GM19324 (cell line): Measurements from ENCODE around the gene TLCD4.
"Not testable (repeated sequence)": the region's sequence is repeated elsewhere in the genome, so short reads cannot be mapped to it uniquely, and the experiment has no call there.

Experiments
- ATAC-seq: cut with Tn5 transposase; IDR thresholded peaks from one replicate; pipeline ENCODE4 v1.9.1; 2021; ENCODE audit warnings: mild to moderate bottlenecking, moderate library complexity; ENCODE audit not compliant: unreplicated experiment, low FRiP score

The TLCD4 gene, protein sequence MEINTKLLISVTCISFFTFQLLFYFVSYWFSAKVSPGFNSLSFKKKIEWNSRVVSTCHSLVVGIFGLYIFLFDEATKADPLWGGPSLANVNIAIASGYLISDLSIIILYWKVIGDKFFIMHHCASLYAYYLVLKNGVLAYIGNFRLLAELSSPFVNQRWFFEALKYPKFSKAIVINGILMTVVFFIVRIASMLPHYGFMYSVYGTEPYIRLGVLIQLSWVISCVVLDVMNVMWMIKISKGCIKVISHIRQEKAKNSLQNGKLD

DNA sequence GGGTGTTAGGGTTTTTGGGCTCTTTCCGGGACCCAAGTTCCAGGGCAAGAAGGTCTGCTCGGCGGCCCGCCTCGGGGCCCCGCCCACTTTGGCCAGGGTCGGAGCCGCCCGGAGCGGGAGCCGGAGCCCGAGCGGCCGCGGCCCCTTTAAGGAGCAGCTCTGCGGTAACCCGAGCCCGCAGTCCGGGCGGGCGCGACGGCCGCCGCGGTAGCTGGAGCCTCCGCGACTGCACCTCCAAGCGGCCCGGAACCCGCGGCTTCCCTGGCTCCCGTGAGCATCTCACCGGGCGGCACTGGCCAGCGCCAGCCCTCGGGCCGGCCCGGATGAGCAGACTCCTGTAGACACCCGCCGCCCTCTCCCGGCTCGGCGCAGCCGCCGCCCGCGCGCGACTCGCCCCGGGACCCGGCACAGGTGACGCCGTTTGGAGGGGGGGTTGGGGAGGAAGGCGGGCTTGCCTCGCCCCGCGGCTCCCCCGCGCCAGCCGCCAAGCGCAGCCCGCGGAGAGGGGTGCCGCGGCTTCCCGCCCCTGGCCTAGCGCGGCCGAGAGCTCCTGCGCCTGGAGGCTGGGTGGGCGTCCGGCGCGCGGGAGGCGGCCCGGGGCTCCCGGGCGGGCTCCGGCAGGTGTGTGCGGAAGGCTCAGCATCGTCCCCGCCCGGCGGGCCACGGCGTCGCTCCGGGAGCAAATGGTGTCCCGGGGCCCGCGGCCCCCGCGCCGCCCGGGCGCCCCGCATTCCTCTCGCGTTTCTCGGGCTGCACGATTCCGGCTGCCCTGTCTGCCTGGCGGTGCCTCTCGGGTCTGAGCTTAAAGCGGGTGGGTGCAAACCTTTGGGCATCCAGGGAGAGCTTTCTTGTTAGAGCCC is at the start of gene TLCD4:
TSS of gene TLCD4 (plus strand) at position 149 of the 860 bp plus-strand sequence. CDS start 26,547 bp downstream, outside the sequence.
- peak; percentile 67 for ATAC-seq

DNA sequence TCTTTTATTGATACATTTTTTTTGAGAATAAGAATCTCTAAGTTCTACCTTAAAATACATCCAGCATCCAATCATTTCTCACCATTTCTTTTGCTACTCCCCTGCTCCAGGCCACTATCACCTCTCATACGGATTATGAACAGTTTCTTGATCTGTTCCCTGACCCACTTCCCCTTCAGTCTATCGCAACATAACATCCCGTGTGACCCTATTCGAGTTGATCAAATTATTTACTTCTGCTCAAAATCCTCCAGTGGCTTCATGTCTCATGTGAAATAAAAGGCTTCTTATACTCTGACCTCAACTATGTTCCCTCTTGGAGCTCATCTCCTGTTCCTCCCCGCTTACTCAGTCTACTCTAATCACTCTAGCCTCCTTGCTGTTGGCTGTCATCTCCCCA is 49.6 kb upstream of the TLCD4 start:
- ATAC-seq, result no peak

DNA sequence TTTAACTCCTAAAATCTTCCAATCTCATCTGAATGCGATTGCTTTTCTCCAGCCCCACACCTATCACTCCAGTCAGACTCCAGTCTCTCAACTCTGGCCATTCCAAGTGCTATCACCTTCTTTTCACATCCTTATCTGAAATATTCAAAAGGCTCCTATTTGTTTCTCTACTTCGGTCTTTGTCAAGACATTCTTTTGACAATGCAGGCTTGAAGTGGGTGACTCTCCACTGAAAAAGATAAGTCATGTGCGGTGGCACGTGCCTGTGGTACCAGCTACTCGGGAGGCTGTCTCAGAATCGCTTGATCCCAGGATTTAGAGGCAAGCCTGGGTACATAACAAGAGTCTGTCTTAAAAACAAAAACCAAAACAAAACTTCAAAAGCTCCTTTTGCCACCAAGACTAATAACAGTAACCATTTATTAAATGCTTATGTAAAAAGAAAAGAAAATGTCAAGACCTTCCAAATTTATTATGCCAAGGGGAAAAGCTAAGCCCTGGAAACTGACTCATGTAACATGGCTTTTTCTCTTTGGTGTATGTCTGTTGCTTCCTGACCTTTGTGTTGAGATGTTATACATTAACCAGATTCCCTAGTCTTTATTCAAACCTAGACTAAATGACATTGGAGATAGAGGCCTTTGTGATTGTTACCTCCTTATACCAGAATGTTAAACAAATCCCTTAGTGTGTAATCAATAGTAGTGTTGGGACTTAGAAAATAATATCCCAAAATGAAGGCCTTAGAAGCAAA is 48.0 kb upstream of the TLCD4 start:
- ATAC-seq, result no peak

DNA sequence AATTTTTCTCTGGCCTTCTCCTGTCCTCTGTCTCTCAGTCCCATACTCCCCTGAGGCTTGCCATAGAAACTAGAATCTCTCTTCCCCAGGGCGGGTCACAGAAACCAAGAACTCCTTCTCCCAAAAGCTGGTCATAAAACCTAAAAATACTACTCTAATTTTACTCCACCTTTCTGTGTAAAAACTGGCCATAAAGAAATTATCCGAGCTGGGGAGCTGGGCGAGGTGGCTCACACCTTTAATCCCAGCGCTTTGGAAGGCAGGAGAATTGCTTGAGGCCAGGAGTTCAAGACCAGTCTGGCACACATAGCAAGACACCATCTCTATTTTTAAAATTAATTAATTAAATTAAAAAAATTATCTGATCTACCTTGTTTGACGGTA is 47.5 kb upstream of the TLCD4 start:
- ATAC-seq, result no peak

DNA sequence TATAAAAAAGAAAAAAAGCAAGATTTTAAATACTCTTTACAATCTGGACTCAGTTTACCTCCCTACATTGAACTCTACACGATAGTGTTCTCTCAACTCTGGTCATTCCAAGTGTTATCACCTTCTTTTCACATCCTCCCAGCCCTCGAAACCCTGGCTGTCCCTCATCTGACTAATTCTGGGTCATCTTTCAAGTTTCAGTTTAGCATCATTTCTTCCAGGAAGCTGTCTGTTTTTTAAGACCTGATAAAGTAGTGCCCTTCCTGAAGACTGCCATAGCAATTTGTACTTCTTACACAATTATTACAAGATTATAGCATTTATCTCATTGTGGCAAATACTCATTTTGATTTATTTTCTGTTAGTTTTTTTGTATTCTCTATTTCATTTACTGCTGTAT is 45.6 kb upstream of the TLCD4 start:
- no peak for ATAC-seq

DNA sequence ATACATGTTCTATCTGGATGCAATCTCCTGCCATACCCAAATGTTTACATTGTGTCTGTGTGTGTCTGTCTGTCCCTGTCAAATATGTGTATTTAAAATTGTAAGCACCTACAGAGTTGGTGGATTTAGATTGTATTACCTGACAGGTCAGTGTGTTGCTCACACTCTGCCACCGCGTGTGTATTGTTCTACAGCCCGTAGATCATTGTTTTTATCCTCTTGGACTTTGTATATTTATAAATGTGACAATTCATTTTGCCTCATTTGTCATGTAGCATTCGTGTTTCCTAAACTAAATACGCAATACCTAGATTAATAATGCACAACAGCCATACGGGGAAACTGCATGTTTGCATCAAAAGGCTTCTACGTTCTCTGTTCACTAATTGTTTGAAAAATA is 45.0 kb upstream of the TLCD4 start:
- no peak for ATAC-seq

DNA sequence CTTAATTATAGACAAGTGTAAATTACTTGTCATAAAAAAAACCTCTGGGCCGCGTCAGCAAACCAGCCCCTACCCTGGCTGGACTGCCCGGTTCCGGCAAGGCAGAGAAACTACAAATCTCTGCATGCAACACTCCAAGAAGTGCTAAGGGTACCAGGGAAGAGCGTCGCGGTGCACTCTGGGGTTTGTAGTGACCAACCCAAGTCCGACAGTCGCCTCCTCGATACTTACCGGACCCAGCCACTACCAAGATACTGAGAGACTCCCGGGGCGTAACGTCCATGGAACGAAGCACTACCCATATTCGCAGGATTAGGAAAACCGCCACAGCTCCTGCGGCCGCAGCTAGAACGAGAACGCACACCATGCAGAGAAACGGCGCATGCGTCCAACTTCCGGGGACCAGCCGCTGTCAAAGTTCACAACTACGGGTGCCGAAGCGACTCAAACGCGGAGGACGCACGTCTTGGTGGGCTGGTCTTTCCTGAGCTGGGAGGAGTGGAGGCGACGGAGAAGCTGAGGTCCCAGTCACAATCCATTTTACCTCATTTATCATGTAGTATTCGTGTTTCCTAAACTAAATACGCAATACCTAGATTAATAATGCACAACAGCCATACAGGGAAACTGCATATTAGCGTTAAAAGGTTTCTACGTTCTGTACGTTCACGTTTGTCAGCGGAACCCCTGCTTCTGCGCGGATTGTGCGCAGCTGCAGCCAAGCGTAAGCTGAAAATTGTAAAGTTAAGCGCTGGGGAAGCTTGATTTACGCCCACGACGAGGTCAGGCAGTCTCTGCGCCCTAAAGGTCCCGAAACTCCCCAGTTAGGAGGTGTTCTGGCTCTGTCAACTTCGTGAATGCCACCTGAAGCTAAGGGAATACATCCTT is 44.4 kb upstream of the TLCD4 start, which contains the start of gene ALG14:
TSS of gene ALG14 (minus strand) at position 420 of the 888 bp plus-strand sequence. CDS start at position 367, 53 bp downstream.
- peak; percentile 98 for ATAC-seq

DNA sequence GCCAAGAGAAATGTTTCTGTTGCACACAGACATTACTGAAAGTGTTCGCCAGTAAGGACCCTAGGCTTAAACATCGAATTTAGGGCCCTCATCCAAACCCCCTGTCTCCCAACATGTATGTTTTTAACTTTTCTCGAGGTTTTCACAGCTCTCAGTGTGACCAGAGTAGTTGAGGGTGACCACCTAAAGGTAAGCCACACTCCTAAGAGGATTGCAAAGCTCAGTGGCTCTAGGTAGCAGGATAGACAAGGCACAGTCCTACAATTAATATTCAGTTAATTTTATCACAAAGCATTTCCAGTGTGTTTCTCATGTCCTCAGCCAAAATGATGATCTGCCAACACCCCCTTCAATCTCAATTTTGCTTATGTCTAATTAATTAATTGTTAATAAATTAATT is 43.7 kb upstream of the TLCD4 start:
- ATAC-seq, result no peak

DNA sequence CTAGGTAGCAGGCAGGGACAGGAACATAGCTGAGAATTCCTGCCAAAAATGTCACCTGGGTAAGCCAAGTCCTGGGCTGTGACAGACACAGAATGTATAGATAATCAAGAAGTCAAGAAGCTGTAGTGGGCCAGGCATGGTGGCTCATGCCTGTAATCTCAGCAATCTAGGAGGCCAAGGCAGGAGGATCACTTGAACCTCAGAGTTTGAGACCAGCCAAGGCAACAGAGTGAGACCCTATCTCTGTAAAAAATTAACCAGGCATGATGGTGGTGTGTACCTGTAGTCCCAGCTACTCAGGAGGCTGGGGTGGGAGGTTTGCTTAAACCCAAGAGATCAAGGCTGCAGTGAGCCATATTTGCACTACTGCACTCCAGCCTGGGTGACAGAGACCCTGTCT is 41.1 kb upstream of the TLCD4 start:
- ATAC-seq, result no peak

DNA sequence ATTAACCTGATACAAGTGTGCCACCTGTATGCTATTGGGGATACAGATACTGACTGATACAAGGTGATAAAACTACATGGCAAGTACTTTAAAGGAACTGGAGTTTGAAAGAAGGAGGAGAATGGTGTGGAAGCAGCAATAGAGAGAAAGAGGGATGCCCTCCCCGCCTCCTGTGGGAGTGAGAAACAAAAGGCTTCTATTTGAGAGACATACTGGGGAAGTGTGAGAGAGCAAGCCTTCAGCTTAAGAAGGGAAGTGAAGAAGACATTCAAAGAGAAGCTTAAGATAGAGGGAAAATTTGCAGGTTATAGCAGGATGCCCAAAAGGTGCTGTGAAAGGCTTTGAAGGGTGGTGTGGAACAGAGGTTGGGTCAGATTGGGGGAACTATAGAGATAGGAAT is 36.7 kb upstream of the TLCD4 start:
- no peak for ATAC-seq

DNA sequence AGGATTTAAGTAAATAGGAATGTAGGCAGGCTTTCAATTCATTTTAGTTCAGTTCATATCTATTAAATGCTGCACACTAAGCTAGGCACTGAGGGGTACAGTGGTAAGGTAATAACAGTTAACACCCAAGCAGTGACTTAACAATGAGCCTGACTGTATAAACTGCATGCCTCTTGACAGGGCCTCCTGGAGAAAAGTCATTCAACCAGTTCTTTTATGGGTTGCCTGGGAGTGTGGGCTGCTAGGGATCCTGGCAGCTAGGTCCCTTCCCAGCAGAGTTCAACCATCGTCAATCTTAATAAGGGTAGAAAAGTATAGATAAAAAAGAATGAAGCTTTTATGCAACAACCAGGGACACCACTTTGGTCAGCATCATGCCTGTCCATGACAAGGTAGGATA is 36.3 kb upstream of the TLCD4 start:
- ATAC-seq, result no peak

DNA sequence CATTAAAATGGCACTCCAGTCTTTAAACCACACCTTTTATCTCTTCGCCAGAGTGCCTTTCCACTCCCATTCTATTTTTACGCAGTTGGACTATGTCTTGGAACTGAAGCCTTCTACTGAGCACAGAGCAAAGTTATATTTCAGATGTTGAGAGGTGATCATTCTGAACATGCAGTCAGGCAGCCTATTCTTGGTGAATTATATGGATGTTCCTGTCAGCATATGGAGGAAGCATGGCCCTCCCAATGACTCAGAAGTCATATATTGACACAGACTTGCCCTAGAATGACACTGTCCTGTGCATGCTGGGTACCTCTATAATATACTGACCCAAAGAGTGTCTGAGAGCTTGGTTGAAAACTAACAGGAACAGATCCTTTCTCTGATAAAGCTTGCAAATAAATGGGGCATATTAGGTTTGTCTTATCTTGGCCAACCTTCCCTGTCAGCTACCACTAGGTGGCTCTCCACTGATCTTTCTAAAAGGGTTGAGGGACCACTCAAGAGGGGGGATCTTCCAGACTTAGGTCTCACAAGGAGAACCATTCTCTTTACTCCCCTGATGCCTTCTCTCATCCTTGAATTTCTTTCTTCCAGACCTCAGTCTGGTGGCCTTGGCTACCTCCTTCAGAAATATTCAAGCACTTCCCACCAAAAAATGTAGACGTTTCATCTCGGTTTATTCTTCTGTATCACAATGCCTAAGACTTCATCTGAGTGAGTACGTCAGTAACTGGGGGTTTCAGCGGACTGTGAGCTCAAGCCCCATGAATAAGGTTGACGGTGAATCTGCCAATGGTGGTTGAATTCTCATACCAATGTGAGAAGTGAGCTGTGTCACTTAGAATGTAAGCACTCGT is 32.6 kb upstream of the TLCD4 start:
- peak; percentile 55 for ATAC-seq

DNA sequence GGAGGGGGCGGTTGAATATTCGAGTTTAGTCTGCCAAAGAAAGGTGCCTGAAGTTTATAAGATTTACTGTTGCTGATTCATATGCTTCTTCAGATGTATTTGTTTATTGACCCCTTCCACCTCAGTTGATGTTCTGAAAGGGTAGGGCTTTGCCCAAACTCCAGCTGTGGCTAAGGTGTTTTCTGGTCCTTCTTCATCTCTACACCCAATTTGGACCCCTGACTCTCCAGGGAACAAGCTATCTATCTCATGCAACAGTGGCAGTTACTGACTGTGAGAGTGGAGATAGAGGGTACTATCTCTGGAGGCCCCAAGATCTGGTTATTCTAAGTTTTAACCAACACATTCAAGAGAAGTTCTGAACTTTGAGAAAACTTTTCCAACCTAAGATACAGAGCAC is 31.8 kb upstream of the TLCD4 start:
- no peak for ATAC-seq

DNA sequence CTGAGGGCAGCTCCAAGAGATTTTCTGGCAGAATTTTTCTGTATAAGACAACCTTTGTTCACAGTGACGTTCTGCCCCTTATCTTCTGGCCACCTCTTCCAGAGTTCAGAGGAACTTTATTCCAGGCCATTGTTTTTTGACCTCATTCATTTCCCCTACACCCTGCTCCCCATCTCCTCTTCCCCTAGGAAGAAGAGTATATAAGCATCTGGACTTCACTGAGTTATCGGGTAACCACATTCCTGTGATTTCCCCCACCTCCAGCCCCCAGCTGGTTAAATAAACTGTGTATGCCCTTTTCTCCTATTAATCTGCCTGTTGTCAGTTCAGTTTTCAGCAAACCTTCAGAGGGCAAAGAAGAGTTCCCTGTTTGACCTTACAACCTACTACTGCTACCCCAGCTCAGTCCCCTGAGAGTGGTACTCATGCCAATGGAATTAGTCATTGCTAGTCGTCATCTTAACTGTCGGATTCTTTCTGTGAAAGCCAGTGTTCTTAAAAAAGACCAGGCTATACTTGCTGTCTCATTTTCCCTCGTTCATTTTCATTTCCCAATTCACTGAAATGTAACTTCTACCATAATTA is 30.1 kb upstream of the TLCD4 start:
- no peak for ATAC-seq

DNA sequence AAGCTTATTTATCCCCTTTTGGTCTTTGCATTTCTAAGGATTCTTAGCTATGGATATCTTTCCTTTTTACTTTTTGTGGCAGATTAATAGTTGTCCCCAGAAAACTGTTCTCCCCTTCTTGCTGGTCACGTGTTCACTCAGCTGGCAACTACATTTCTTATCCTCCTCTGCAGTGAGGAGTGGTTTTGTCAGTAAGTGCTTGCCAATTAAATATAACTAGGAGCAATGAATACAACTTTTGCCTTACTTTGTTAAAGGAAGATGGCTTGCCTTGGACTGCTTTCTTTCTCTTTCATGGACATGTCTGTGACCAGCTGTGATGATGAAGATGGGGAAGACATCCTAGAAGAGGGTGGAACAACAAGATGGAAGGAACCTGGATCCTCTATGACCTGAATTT is 28.9 kb upstream of the TLCD4 start:
- ATAC-seq, result no peak

DNA sequence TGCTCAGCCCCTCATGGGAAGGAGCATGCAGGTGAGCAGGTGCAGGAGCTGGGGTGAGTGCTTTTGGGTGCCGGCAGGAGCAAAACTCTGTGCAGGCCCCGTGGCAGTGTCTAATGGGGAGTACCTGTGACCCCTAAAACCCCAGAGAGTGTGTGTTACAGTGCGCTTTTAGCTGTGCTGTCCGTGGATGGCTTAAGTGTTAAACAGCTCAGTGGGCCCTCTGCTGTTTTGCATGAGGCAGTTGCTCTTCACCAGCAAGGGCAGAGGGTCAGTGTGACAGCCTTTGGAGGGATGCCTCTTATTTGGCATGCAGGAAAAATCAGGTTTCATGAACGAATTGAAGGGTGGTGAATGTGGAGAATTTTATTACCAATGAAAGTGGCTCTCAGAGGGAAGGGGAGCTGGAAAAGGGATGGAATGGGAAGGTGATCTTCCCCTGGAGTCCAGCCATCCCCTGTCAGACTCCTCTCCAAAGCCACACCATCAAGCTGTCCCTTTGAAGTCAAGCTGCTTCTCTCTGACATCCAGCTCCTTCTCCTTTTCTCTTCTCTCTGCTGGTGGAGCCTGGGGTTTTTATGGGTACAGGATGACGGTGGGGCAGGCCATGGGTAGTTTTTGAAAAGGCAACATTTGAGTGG is 27.4 kb upstream of the TLCD4 start:
- no peak for ATAC-seq

DNA sequence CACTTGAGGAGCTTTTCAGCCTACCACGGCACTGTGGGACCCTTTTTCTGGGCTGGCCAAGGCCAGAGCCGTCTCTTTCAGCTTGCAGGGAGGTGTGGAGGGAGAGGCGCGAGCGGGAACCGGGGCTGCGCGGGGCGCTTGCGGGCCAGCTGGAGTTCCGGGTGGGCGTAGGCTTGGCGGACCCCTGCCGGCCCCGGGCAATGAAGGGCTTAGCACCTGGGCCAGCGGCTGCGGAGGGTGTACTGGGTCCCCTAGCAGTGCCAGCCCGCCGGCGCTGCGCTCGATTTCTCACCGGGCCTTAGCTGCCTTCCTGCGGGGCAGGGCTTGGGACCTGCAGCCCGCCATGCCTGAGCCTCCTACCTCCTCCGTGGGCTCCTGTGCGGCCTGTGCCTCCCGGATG is 25.9 kb upstream of the TLCD4 start:
- ATAC-seq, result not testable (repeated sequence)

DNA sequence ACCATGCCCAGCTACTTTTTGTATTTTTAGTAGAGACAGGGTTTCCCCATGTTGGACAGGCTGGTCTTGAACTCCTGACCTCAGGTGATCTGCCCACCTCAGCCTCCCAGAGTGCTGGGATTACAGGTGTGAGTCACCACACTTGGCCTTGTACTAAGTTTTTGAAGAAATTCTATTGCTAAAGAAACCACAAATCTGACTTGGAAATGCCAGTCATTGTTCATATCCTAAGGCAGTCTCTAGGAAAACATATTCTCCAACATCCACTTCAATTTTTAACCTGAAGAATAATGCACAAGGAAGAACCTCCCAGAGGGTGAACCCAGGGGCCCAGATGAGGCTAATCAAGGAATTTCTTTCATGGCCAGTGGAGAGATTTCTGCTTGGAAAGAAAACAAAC is 24.3 kb upstream of the TLCD4 start:
- ATAC-seq, result not testable (repeated sequence)
